ENCODE measurements around the gene NOL11. TPM values are rescaled to one million over a fixed set of nuclear protein-coding genes. Genes with fewer than 3 reads are reported as not detected.
A peak's percentile ranks its signal among the peaks of the same experiment; 100 is the strongest.

Gene NOL11
- total RNA-seq, 1 donor from 2014 or later: 35.4 TPM

DNA sequence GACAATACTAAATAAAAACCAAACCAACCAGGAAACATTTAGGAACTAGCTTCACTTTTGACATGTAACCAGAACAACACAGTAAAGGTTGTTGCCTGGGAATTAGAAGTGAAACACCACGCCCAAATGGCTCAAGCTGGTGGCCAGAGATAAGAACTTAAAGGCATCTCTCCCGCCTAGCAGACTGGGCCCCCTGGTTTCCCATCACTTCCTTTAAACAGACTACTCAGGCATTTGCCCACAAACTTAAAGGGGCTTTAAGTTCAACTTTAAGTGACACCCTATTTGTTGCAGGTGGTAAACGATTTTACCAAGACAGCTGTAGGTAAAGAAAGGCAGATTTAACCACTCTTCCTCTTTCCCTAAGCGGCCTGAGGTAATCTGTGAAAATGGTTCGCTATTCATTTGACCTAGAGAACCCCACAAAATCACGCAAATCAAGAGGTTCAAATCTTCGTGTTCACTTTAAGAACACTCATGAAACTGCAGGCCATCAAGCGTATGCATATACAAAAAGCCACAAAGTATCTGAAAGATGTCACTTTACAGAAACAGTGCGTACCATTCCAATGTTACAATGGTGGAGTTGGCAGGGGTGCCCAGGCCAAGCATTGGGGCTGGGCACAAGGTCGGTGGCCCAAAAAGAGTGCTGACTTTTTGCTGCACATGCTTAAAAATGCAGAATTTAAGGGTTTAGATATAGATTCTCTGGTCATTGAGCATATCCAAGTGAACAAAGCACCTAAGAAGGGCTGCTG lies 66.8 kb downstream of the NOL11 start:
- intact Hi-C loops (cut with DNase I): no loop called here
- TF ChIP-seq, protein P1, sequence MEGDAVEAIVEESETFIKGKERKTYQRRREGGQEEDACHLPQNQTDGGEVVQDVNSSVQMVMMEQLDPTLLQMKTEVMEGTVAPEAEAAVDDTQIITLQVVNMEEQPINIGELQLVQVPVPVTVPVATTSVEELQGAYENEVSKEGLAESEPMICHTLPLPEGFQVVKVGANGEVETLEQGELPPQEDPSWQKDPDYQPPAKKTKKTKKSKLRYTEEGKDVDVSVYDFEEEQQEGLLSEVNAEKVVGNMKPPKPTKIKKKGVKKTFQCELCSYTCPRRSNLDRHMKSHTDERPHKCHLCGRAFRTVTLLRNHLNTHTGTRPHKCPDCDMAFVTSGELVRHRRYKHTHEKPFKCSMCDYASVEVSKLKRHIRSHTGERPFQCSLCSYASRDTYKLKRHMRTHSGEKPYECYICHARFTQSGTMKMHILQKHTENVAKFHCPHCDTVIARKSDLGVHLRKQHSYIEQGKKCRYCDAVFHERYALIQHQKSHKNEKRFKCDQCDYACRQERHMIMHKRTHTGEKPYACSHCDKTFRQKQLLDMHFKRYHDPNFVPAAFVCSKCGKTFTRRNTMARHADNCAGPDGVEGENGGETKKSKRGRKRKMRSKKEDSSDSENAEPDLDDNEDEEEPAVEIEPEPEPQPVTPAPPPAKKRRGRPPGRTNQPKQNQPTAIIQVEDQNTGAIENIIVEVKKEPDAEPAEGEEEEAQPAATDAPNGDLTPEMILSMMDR (IDR thresholded peaks at IDR 0.05): no peak
- TF ChIP-seq POLR2AphosphoS5 (IDR thresholded peaks at IDR 0.05; ENCODE audit: insufficient read depth in 1 of 2, low read depth in 1 of 2): no peak
- no peak for TF ChIP-seq POLR2A (IDR thresholded peaks at IDR 0.05)
- Histone ChIP-seq H3K36me3 (no peaks in the 10 kb centered on the region), H3K9me3 (no peaks in the 10 kb centered on the region), H3K4me3 (no peak overlapping the region), H3K27ac (no peak overlapping the region), H3K27me3 (no peaks in the 10 kb centered on the region), H3K4me1 (no peaks in the 10 kb centered on the region)
- no peak for DNase-seq (ENCODE audit: extremely low spot score in 2 of 2)

DNA sequence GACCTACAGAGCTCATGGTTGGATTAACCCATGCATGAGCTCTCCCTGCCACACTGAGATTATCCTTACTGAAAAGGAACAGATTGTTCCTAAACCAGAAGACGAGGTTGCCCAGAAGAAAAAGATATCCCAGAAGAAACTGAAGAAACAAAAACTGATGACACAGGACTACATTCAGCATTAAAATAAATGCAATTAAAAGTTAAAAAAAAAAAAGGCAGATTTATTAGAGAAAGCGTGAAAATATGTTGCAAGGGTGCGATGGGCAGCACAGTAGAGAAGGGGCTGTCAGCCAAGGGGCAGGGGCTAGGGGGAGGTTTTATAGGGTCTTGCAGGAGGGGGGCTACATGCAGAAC lies 67.4 kb downstream of the NOL11 start:
- Histone ChIP-seq H3K4me1 (no peaks in the 10 kb centered on the region), H3K36me3 (no peaks in the 10 kb centered on the region), H3K9me3 (no peaks in the 10 kb centered on the region), H3K27me3 (no peaks in the 10 kb centered on the region), H3K4me3 (no peak overlapping the region), H3K27ac (no peak overlapping the region)
- intact Hi-C loops (cut with DNase I): no loop called here
- no peak for DNase-seq (ENCODE audit: extremely low spot score in 2 of 2)
- no peak for TF ChIP-seq POLR2A (IDR thresholded peaks at IDR 0.05)
- TF ChIP-seq, protein P1 (IDR thresholded peaks at IDR 0.05): no peak
- no peak for TF ChIP-seq POLR2AphosphoS5 (IDR thresholded peaks at IDR 0.05; ENCODE audit: insufficient read depth in 1 of 2, low read depth in 1 of 2)

DNA sequence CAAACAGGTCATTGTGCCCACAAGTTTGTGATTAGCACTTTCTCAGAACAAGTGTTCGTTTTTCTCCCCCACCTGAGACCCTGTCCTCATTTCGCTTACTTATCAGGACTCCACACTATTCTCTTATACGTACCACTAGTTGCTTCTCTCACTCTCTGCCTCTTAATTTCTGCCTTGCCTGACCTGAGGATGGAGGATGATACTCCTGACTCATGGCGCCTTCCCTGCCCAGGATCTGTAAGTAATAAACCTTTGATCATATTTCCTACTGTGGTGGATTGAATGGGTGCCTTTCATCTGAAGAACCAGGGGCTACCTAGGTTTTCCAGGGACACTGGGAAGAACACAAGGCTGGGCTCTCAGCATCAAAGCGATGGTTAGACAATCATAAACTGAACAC lies 67.8 kb downstream of the NOL11 start:
- Histone ChIP-seq H3K27me3 (no peaks in the 10 kb centered on the region), H3K36me3 (no peaks in the 10 kb centered on the region), H3K4me1 (no peaks in the 10 kb centered on the region), H3K9me3 (no peaks in the 10 kb centered on the region), H3K27ac (no peak overlapping the region), H3K4me3 (no peak overlapping the region)
- DNase-seq (ENCODE audit: extremely low spot score in 2 of 2): no peak
- intact Hi-C loops (cut with DNase I): no loop called here
- no peak for TF ChIP-seq POLR2A (IDR thresholded peaks at IDR 0.05)
- TF ChIP-seq, protein P1 (IDR thresholded peaks at IDR 0.05): no peak
- TF ChIP-seq POLR2AphosphoS5 (IDR thresholded peaks at IDR 0.05; ENCODE audit: insufficient read depth in 1 of 2, low read depth in 1 of 2): no peak

Small RNA genes lying within 50 kb of the gene (small RNA-seq; reads per million reads assigned to genes)
- 2.5 reads per million, percentile 69 among the genes with 10 or more reads in this experiment for gene SNORA38B

Other genes with a start within 250 kb of the NOL11 start
- 146 TPM for gene BPTF, start 107.6 kb downstream of the NOL11 start, total RNA-seq

All from vagina (tissue), 2 donors.